ENCODE results near the gene LMTK3.

DNA sequence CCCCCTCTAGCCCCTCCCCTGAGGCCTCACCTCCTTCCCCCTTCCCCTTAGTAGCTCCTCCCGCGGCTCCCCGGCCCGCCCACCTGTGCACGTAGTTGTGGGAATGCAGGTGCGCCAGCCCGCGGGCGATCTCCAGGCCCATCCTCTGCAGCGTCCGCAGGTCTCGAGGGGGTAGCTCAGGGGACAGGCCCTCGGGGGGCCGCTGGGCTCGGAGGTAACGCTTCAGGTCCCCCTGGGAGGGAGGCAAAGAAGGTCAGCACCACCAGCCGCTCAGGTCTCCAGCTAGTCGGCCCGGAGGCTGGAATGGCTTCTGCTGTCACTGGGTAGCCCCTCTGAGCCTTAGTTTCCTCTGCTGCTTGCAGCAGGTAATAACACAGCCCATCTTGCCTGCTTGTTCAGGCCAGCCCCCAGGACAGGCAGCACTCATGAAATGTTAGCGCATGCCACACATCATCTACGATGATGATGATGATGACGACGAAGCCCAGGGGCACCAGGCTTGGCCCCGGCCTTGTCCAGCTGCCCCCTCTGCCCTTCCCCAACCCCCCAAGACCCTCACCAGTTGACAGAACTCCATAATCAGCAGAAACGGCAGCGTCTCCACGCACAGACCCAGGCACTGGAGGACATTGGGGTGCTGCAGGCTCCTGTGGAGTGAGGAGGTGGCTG, 9.2 kb downstream of the LMTK3 start:
- TF ChIP-seq POLR2A (IDR thresholded peaks at IDR 0.05) (no peak), POLR2AphosphoS5 (IDR thresholded peaks at IDR 0.05) (peak in 2 of 3 donors; percentile 32 to 42)
- TF ChIP-seq, protein P1, sequence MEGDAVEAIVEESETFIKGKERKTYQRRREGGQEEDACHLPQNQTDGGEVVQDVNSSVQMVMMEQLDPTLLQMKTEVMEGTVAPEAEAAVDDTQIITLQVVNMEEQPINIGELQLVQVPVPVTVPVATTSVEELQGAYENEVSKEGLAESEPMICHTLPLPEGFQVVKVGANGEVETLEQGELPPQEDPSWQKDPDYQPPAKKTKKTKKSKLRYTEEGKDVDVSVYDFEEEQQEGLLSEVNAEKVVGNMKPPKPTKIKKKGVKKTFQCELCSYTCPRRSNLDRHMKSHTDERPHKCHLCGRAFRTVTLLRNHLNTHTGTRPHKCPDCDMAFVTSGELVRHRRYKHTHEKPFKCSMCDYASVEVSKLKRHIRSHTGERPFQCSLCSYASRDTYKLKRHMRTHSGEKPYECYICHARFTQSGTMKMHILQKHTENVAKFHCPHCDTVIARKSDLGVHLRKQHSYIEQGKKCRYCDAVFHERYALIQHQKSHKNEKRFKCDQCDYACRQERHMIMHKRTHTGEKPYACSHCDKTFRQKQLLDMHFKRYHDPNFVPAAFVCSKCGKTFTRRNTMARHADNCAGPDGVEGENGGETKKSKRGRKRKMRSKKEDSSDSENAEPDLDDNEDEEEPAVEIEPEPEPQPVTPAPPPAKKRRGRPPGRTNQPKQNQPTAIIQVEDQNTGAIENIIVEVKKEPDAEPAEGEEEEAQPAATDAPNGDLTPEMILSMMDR (IDR thresholded peaks at IDR 0.05 in 8 of 11, conservative IDR thresholded peaks at IDR 0.05 in 3 of 11), result no peak
